Gastrocnemius medialis (tissue), 4 donors: ENCODE data around the gene TGDS.

Source experiments
- CTCF ChIP-seq, 5 experiments: fragments of 450-650 bp in 3 of 5; fragments of 200-600 bp in 2 of 5; sonication (generic) in 2 of 5; IDR thresholded peaks in 4 of 5; conservative IDR thresholded peaks in 1 of 5; 1 replicate in 4 of 5; 2 replicates in 1 of 5; pipeline ENCODE4 v1.5.1; 2016 to 2019; ENCODE audit warnings: antibody characterized with exemption in 5 of 5, mild to moderate bottlenecking in 3 of 5, moderate library complexity in 3 of 5
- POLR2A ChIP-seq, 2 donors: fragments of 450-650 bp; IDR thresholded peaks; one replicate each; pipeline ENCODE4 v1.6.1; 2017; ENCODE audit warnings: antibody characterized with exemption in 2 of 2, mild to moderate bottlenecking in 2 of 2, moderate library complexity in 2 of 2

- no peak for TF ChIP-seq CTCF (IDR thresholded peaks at IDR 0.05 in 4 of 5, conservative IDR thresholded peaks at IDR 0.05 in 1 of 5)
- TF ChIP-seq POLR2A (IDR thresholded peaks at IDR 0.05), result no peak
Measured at GRCh38 chr13:94535775-94536174, 60.2 kb downstream of the TGDS start.
